Activated naive CD4-positive, alpha-beta T cell treated with anti-CD3 and anti-CD28 coated beads for 36 hours (primary cell): Measurements from ENCODE around the gene PCGF1. TPM values are rescaled to one million over a fixed set of nuclear protein-coding genes. Genes with fewer than 3 reads are reported as not detected.

Experiments
- CTCF ChIA-PET: fragments of 350-600 bp; sonication (Branson Sonifier 250); formaldehyde crosslinking; loops from one replicate; lab custom pipeline; 2021; ENCODE audit warnings: antibody characterized with exemption; lab: Charles Lee
- DNase-seq: peaks from one replicate; pipeline ENCODE4 v3.0.0-alpha.2; 2020
- H3K27ac Mint-ChIP-seq: one replicate; pipeline ENCODE4 v1.8.0; 2021; ENCODE audit warnings: mild to moderate bottlenecking, mixed read lengths
- H3K27me3 Mint-ChIP-seq: one replicate; pipeline ENCODE4 v1.8.0; 2021; ENCODE audit warnings: low read depth, mixed read lengths
- H3K36me3 Mint-ChIP-seq: one replicate; pipeline ENCODE4 v1.8.0; 2021; ENCODE audit warnings: low read depth, mixed read lengths
- H3K4me1 Mint-ChIP-seq: one replicate; pipeline ENCODE4 v1.8.0; 2021; ENCODE audit warnings: low read depth, mixed read lengths
- H3K4me3 Mint-ChIP-seq: one replicate; pipeline ENCODE4 v1.8.0; 2021; ENCODE audit warnings: mild to moderate bottlenecking, moderate library complexity, mixed read lengths
- H3K9me3 Mint-ChIP-seq: one replicate; pipeline ENCODE4 v1.8.0; 2021; ENCODE audit warnings: mixed read lengths
- intact Hi-C: fragments of 100-400 bp; cut with micrococcal nuclease; formaldehyde crosslinking; loops from one replicate; pipeline ENCODE4 v1.15.1; 2023
- total RNA-seq, 2 experiments: library from RNA; stranded (reverse); gene quantifications; one replicate each; pipeline ENCODE4 v1.2.3, GENCODE V29; 2021

The PCGF1 gene
- total RNA-seq, 2 experiments from 2014 or later, result 21.1 to 24.4 TPM

DNA sequence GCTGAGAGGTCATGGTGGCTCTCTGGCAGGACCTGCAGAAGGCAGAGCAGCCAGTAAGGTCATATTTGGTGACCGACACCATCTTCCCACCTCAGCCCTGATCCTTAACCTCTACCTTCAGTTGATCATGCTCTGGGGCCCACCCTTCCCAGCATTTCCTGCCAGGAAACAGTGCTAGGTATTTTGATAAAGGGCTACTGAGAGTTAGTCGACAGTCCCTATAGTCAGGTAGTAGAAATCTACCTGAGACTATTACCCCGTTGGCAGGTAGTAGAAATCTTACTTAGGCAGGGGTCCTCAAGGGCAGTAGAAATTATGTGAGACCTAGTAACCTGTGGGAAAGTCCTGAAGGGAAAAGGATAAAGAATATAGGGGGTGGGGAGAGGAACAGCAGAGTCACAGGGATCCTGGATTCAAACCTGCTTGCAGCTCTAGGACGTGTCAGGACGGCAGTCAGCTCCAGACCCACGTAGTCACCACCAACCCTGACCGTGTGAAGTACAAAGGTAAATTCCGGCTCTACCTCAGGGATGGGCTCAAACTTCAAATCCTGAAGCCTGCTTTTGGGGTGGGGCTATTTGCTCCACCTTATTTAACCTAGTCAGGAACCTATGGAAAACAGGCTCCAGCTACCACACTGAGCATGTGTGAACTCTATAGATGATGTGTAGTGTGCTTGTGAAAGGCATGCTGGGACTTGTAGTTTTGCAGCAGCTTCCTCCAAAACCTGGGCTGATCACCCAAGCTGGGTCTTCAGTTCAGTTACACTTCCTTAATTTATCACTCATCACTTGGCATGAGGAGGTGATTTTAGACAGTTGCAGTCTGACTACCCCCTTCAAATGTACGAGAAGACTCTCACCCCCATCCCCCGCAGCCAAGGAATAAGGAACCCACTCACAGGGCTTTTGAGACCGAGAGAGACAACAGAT is 18.5 kb upstream of the PCGF1 start, which contains the start of gene DQX1:
Gene DQX1 (minus strand): TSS at position 515 of the 932 bp plus-strand sequence. CDS start 502 bp downstream, at position 13.
- Mint-ChIP-seq H3K27me3 (no peaks in the 10 kb centered on the region), H3K9me3 (no peaks in the 10 kb centered on the region), H3K27ac (peak within 1 kb of the TSS; percentile 9), H3K4me1 (peaks cover 27% of the 10 kb centered on the region), H3K36me3 (peaks cover 36% of the 10 kb centered on the region), H3K4me3 (no peak within 1 kb of the TSS)
- intact Hi-C loops, result no loop called here
- peak; percentile 33 for DNase-seq
- CTCF ChIA-PET, result interaction anchor here (1.1 kb wide), 1 partner anchor 62 kb away, joined by 5 read pairs; no protein-coding TSS in a partner anchor

DNA sequence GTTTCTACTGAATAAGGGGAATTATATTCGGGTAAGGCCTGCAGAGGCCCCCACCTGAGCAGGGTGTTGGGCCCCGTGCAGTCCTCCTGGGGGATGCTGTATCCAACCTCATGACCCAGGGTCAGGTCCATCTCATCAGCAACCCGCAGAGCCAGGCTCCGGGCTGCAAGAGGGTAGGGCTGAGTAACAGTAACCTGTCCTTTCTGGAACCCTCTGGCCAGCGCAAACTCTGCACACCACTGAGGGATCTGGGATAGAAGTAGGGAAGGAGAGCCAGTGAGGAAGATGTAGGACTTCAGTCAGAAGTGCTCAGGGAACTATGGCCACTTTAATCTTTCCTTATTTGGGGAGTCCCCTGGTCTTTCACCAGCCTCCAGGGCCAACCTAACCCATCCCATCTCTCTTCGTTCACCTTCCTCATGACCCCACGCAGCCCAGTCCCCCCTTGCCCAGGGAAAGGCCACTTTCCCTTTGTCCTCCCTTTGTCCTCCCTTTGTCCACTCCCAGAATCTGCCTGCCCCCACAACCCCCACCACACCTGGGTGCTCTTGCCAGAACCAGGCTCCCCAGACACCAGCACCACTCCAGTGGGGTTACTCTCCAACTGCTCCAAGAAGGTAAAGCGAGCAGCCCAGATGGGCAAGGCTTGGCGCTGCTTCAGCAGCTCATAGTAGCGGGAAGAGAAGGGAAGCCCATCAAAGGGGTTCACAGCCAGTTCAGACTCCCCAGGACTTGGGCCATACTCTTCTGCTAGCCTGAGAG is 17.6 kb upstream of the PCGF1 start:
- Mint-ChIP-seq H3K9me3 (no peaks in the 10 kb centered on the region), H3K27ac (no peak overlapping the region), H3K27me3 (peaks cover 3% of the 10 kb centered on the region), H3K4me1 (peaks cover 24% of the 10 kb centered on the region), H3K36me3 (peaks cover 34% of the 10 kb centered on the region), H3K4me3 (no peak overlapping the region)
- CTCF ChIA-PET, result no interaction called here
- intact Hi-C loops, result no loop called here
- no peak for DNase-seq

DNA sequence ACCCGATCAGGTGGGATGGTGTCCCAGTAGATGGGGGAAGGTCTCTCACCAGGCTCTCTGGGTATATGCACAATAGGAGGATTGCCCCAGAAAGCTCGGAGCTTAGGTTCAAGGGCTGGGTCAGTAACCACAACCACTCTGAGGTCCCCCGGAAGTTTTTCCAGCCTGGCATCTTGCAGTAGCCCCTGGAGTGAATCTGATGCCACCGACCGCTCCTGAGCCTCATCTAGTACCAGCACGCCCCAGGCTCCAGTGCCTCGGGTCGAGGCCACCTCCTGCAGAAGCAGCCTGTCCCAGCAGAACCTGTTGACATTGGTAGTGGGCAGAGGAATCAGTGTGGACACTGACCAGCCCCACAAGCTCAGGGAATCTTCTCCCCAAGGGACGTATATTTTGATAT is 16.5 kb upstream of the PCGF1 start:
- Mint-ChIP-seq H3K36me3 (peaks cover 31% of the 10 kb centered on the region), H3K4me1 (peaks cover 23% of the 10 kb centered on the region), H3K9me3 (no peaks in the 10 kb centered on the region), H3K27me3 (peaks cover 11% of the 10 kb centered on the region), H3K4me3 (no peak overlapping the region), H3K27ac (no peak overlapping the region)
- intact Hi-C loops, result no loop called here
- DNase-seq, result no peak
- CTCF ChIA-PET, result no interaction called here

DNA sequence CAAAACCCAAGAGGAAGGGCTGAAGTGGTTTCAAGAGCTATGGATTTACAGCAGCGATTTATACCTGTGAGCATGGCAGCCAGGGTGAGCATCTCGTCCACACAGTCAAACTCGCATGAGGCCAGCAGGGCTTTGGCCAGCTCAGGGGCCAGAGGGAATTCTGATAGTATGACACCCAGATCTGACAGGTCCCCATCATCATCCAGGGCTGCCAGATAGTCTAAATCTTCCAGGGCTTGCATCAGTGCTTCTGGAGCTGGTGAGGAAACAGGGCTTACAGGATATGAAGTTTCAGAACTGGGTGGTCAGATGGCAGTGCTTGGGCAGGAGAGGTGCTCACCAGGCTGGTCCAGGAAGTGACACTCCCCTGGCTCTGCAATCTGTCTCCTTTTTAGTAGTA is 15.0 kb upstream of the PCGF1 start:
- peaks cover 22% of the 10 kb centered on the region for H3K27me3 Mint-ChIP-seq
- peaks cover 17% of the 10 kb centered on the region for H3K36me3 Mint-ChIP-seq
- CTCF ChIA-PET, result interaction anchor here (0.9 to 1.4 kb wide), 2 partner anchors 9 to 39 kb away, joined by 3 to 4 read pairs; partner anchors contain the start of gene TTC31
- no peak for DNase-seq
- no peak overlapping the region for H3K4me3 Mint-ChIP-seq
- intact Hi-C loops, result no loop called here
- peaks cover 9% of the 10 kb centered on the region for H3K4me1 Mint-ChIP-seq
- no peaks in the 10 kb centered on the region for H3K9me3 Mint-ChIP-seq
- no peak overlapping the region for H3K27ac Mint-ChIP-seq

DNA sequence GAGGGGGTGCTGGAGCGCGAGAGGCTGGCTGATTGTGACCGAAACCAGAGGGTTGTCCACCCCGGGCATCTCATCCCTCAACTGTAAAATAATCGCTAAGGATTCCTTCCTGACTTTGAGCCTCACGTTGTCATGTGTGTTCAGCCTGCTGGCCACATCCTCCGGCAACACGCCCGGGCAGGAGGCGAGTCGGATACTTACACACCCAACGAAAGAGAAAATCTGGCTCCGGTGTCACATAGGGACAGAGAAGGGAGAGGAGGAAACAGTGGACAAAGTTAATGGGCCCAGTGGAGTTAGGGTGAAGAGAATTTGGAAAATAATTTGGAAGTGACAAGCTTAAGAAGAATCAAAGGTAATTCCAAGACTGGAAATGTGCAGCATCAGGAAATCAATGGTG is 9.2 kb upstream of the PCGF1 start:
- DNase-seq, result no peak
- CTCF ChIA-PET, result interaction anchor here (0.6 kb wide), 1 partner anchor 55 kb away, joined by 3 read pairs; no protein-coding TSS in a partner anchor
- peak overlapping the region; percentile 51 for H3K4me3 Mint-ChIP-seq
- H3K27ac Mint-ChIP-seq, result no peak overlapping the region
- intact Hi-C loops, result loop anchor here (1.0 kb wide), 3 partner anchors 9 to 18 kb away; partner anchors contain the start of genes AUP1, HTRA2 and PCGF1
- H3K4me1 Mint-ChIP-seq, result peaks cover 17% of the 10 kb centered on the region
- no peaks in the 10 kb centered on the region for H3K9me3 Mint-ChIP-seq
- H3K36me3 Mint-ChIP-seq, result peaks cover 1% of the 10 kb centered on the region
- H3K27me3 Mint-ChIP-seq, result peaks cover 65% of the 10 kb centered on the region

DNA sequence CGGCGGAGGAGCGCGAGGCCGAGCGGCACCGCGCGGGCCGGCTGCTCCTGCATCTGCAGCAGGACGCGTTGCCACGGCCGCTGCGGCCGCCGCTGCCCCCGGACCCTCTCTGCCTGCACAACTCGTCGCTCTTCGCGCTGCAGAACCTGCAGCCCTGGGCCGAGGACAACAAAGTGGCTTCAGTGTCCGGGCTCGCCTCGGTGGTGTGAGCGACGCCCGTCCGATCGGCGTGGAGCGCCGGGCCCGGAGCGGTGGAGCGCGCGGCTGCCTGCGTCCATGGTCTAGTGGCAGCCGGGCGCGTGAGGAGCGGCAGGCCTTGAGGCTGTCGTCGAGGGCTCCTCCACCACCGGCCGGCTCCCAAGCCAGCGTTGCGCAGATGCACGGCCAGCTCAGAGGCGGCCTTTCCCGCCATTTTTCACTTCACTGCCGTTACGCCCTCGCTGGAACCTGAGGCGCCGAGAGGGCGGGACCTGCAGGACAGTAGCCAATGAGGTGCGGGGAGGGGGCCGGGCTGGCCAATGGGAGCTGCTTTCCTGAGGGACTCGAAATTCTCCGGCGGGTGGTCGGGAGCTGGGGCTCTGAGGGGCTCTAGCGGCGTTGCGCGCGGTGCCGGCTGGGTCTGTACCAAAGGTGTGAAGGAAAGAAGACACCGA is 8.6 kb upstream of the PCGF1 start:
- Mint-ChIP-seq H3K27me3 (peaks cover 70% of the 10 kb centered on the region), H3K4me3 (peak overlapping the region; percentile 51), H3K36me3 (peaks cover 1% of the 10 kb centered on the region), H3K27ac (no peak overlapping the region), H3K9me3 (no peaks in the 10 kb centered on the region), H3K4me1 (peaks cover 17% of the 10 kb centered on the region)
- intact Hi-C loops, result loop anchor here (1.0 kb wide), 3 partner anchors 9 to 18 kb away; partner anchors contain the start of genes AUP1, HTRA2 and PCGF1
- peak; percentile 79 for DNase-seq
- CTCF ChIA-PET, result interaction anchor here (0.6 to 1.3 kb wide), 2 partner anchors 34 to 56 kb away, joined by 3 read pairs; no protein-coding TSS in a partner anchor

DNA sequence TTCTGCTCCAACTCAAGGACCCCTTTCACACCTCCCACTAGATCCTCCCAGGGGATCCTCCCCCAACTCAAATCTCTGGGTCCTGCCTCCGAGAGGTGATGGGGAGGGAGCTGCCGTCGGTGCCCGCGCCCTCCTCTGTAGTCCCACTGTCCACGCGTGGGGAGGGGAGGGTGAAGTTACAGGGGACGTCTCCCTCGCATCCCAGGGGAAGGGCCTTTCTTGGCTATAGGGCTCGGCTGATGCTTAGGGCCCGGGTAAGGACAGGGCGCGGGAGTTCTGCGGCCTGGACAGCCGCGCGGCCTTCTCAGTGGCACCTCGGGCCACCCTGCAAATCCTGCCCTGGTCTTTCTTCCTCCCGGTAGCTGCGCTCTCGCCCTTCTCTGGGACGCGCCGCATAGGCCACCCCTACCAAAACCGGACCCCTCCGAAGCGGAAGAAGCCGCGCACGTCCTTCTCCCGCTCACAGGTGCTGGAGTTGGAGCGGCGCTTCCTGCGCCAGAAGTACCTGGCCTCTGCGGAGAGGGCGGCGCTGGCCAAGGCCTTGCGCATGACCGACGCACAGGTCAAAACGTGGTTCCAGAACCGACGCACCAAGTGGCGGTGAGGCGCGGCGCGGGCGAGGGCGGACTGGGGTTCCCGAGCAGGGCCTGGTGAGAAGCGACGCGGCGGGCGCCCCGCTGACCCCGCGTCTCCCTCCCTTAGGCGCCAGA is 7.9 kb upstream of the PCGF1 start:
- CTCF ChIA-PET, result interaction anchor here (1.1 to 1.3 kb wide), 3 partner anchors 14 to 72 kb away, joined by 3 read pairs; no protein-coding TSS in a partner anchor
- intact Hi-C loops, result no loop called here
- H3K27ac Mint-ChIP-seq, result no peak overlapping the region

DNA sequence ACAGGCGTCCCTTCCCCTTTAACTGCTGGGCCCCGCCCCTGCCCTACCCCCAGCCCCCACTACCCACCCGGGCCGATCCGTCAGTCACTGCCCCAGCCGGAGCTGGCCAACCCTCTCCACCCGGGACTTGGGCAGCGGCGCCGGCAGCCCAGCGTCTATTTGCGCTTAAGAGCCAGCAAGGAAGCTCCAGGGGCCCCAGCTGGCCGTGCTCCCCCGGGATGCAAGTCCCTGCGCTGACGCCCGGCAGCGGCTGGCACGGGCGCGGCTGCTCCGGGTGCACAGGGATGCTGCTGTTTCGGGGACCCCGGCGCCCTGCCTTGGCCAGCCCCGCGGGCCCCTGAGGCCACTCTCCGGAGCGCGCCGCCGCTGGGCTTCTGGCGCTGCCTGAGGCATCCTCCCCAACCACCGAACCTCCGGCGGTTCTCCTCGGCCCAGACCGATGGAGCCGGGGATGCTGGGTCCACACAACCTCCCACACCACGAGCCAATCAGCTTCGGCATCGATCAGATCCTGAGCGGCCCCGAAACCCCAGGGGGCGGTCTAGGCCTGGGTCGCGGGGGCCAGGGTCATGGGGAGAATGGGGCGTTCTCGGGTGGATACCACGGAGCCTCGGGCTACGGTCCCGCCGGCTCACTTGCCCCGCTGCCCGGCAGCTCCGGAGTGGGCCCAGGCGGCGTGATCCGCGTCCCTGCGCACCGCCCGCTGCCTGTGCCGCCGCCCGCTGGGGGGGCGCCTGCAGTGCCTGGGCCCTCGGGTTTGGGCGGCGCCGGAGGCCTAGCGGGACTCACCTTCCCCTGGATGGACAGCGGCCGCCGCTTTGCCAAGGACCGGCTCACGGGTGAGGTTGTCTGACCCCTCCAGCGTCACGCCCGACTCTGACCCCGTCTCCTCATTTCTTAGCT is 7.1 kb upstream of the PCGF1 start, which contains the start of gene TLX2:
Gene TLX2 (plus strand): TSS at position 83 of the 903 bp plus-strand sequence. CDS start 357 bp downstream, at position 440.
- intact Hi-C loops, result no loop called here
- CTCF ChIA-PET, result interaction anchor here (1.1 to 1.3 kb wide), 3 partner anchors 14 to 72 kb away, joined by 3 read pairs; no protein-coding TSS in a partner anchor
- no peak within 1 kb of the TSS for H3K27ac Mint-ChIP-seq
- H3K9me3 Mint-ChIP-seq, result no peaks in the 10 kb centered on the region
- H3K36me3 Mint-ChIP-seq, result peaks cover 1% of the 10 kb centered on the region
- H3K4me1 Mint-ChIP-seq, result peaks cover 17% of the 10 kb centered on the region
- H3K4me3 Mint-ChIP-seq, result peak within 1 kb of the TSS; percentile 56
- H3K27me3 Mint-ChIP-seq, result peaks cover 67% of the 10 kb centered on the region
- no peak for DNase-seq

More for the DNA sequence above, 7.9 kb upstream of the PCGF1 start:
- peaks cover 17% of the 10 kb centered on the region for H3K4me1 Mint-ChIP-seq
- peak overlapping the region; percentile 56 for H3K4me3 Mint-ChIP-seq
- no peak for DNase-seq
- H3K27me3 Mint-ChIP-seq, result peaks cover 71% of the 10 kb centered on the region
- H3K36me3 Mint-ChIP-seq, result peaks cover 1% of the 10 kb centered on the region
- no peaks in the 10 kb centered on the region for H3K9me3 Mint-ChIP-seq

DNA sequence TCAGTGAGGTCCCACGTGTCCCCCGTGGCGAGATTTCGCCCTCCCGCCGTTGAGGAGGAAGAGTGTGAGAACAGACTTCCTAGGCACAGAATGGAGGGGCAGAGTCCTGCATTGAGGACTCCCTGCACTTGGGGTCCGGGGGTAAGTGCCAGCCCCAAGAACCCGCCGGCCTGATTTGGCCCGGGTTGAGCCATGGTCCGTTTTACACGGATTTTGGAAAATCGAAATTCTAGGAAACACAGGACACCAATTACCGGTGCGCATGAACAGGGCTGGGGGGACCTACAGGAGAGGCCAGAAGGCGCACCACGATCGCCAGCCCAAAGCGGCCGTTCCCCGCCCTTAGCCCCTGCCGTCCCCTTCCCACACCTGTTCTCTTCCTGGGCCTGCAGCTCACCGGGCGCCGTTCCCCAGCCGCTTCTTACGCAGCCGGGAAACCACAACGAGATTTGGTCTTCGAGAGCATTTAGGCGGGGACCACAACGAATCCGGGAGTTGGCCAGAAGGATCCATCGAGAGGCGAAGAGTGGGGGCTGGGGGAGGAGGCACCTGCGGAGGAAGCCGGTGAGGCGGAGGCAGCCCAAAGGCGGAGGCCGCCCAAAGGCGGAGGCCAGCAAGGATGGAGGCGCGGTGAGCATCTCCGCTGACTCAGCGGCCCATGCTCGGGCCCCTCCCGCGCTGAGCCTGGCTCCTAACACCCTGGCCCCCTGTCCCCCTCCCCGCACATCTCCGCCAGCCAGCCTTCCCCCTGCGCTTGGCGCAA is 6.3 kb upstream of the PCGF1 start:
- intact Hi-C loops, result no loop called here
- Mint-ChIP-seq H3K4me3 (peak overlapping the region; percentile 32), H3K36me3 (peaks cover 1% of the 10 kb centered on the region), H3K9me3 (no peaks in the 10 kb centered on the region), H3K27me3 (peaks cover 61% of the 10 kb centered on the region), H3K4me1 (peaks cover 18% of the 10 kb centered on the region), H3K27ac (no peak overlapping the region)
- DNase-seq, result peak; percentile 51
- CTCF ChIA-PET, result no interaction called here
